Measurements from ENCODE around the gene ANKRD35. TPM values are rescaled to one million over a fixed set of nuclear protein-coding genes. Genes with fewer than 3 reads are reported as not detected.

Gene ANKRD35
- total RNA-seq, 1 donor from 2014 or later = 0.48 TPM

Other genes with a start within 250 kb of the ANKRD35 start
- 0.27 and 0.36 TPM in 2 replicates for gene PDZK1, start 178.5 kb downstream of the ANKRD35 start, total RNA-seq
- 0.25 TPM in 1 of 2 replicates, not detected in the other for gene CD160, start 166.4 kb downstream of the ANKRD35 start, total RNA-seq
- 14.8 and 16.4 TPM in 2 replicates for gene RNF115, start 61.8 kb downstream of the ANKRD35 start, total RNA-seq
- 33.0 and 35.2 TPM in 2 replicates for gene POLR3C, start 61.7 kb downstream of the ANKRD35 start, total RNA-seq
- gene NUDT17, start 40.2 kb downstream of the ANKRD35 start, total RNA-seq = 2.8 and 4.0 TPM in 2 replicates
- gene PIAS3, start 26.8 kb downstream of the ANKRD35 start, total RNA-seq = 20.5 and 21.3 TPM in 2 replicates
- 1.1 and 1.5 TPM in 2 replicates for gene ITGA10, start 24.2 kb upstream of the ANKRD35 start, total RNA-seq
- gene PEX11B, start 32.9 kb upstream of the ANKRD35 start, total RNA-seq = 29.8 and 31.3 TPM in 2 replicates
- 199 and 205 TPM in 2 replicates for gene RBM8A, start 41.6 kb upstream of the ANKRD35 start, total RNA-seq
- gene LIX1L, start 72.2 kb upstream of the ANKRD35 start, total RNA-seq = 39.3 and 41.5 TPM in 2 replicates
- gene ANKRD34A, start 78.7 kb upstream of the ANKRD35 start, total RNA-seq = 1.2 and 1.3 TPM in 2 replicates
- gene POLR3GL, start 78.8 kb upstream of the ANKRD35 start, total RNA-seq = 20.8 and 21.8 TPM in 2 replicates
- gene TXNIP, start 110.7 kb upstream of the ANKRD35 start, total RNA-seq = 226 and 231 TPM in 2 replicates
- not detected in 2 replicates for gene HJV, start 135.9 kb upstream of the ANKRD35 start, total RNA-seq

Data from T-helper 2 cell treated with Interferon-gamma antibody and Interleukin-4, amounts not matched to agents 100 ng/mL and 5 ng/mL, for 36 hours (primary cell).